Adipose tissue (tissue), 3 donors: ENCODE measurements around the gene PDZK1. TPM values are rescaled to one million over a fixed set of nuclear protein-coding genes. Genes with fewer than 3 reads are reported as not detected.

ENCODE experiments used
- H3K27ac ChIP-seq: one replicate; pipeline ENCODE4 v1.5.1; 2013; ENCODE audit warnings: low read depth, low read length
- WGBS, 3 donors: extraction: QIAGEN DNeasy Blood & Tissue Kit; methylation state at CpG; one replicate each; pipeline ENCODE4 v1.1.7; 2013; 5-methylcytosine and 5-hydroxymethylcytosine counted together
- polyA plus RNA-seq, 3 donors: library from polyadenylated mRNA; stranded (reverse); fragments of 200-250 nt; gene quantifications; one replicate each; pipeline ENCODE4 v1.2.3, GENCODE V29; 2013
- donor health status: healthy with polysubstance abuse.
- donor health status: Bipolar disorder and iron deficiency.
- donor health status: healthy.

Gene PDZK1
- polyA plus RNA-seq, 3 donors = 0.07 to 1.4 TPM; not detected in 1

- 62 to 76% (median 72%) methylated on average over 10 of the region's 10 CpGs for WGBS, 3 donors
- no peak overlapping the region for H3K27ac ChIP-seq
These were observed 9.6 kb upstream of the PDZK1 start for GRCh38 chr1:145716641-145717345.

DNA sequence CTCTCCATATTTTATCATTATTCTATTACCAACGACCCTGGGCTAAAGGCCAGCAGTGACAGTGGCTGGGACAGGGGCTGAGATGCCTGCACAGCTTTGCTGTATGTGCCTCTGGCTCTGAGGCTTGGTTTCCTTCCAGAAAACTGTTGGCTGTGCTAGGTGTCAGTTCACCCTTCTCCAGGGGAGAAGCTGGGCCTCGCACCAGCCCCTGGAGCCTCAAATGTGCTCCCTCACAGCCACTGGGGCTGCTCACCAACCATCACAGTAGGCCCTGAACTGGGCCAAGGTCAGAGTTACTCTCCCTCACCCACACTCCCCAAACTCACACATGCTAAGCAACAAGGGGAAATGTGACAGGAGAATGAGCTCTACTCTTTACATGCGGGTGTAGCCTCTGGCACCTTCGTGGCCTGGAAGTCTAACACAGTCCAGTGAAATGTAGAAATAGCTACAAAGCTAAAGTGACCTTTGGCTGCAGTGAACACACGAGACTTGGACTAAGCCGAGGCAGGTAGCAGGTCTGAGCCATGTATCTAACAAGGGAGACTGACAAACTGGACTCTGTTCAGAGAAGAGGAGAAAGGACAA, 7.5 kb upstream of the PDZK1 start:
- no peak overlapping the region for H3K27ac ChIP-seq
- 30 to 73% (median 69%) methylated on average over 6 of the region's 6 CpGs for WGBS, 3 donors

DNA sequence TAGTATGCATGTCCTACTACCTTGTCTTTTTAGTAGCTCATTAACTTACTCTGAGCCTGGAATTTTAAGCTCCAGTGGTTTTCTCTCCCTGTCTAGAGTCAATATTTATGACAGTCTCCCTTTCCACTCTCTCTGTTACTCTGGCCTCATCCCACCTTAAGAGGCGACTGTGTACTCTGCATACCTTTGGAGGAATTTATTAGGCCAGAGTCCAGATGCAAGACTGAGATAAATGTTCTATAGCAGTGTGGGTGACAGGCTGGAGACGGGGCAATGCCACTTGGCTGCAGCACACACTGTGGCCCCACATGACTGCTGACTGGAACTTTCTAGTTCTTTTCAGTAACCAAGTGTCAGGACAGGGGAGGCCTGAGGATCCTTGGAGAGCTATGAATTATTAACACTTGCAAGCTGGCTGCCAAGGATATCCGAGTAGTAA, 4.1 kb upstream of the PDZK1 start:
- WGBS, 3 donors = 23 to 76% (median 65%) methylated on average over 3 of the region's 3 CpGs
- H3K27ac ChIP-seq = no peak overlapping the region

- 50 to 82% (median 80%) methylated on average over 4 of the region's 4 CpGs for WGBS, 3 donors
- H3K27ac ChIP-seq = no peak overlapping the region
These were observed 3.3 kb upstream of the PDZK1 start for GRCh38 chr1:145710291-145711027.

- no peak overlapping the region for H3K27ac ChIP-seq
- WGBS, 3 donors = 62 to 69% (median 67%) methylated on average over 7 of the region's 7 CpGs
These were observed 895 bp upstream of the PDZK1 start for GRCh38 chr1:145708063-145708462.

- WGBS, 3 donors = 64 to 90% (median 88%) methylated on average over 2 of the region's 2 CpGs
These were observed 993 bp downstream of the PDZK1 start for GRCh38 chr1:145706086-145706664.

DNA sequence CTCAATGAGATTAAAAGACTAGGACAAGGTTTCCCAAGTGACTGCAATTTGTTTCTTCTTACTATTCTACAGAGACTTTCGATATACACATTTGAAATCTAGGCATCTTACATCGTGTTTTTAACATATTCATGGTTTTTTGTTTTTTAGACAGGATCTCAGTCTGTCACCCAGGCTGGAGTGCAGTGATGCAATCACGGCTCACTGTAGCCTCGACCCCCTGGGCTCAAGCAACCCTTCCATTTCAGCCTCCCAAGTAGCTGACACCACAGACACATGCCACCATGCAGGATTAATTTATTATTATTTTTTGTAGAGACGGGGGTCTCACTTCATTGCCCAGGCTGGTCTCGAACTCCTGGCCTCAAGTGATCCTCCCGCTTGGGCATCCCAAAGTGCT, 1.5 kb downstream of the PDZK1 start:
- WGBS, 3 donors = 89 to 94% (median 90%) methylated on average over 7 of the region's 7 CpGs

More at GRCh38 chr1:145706086-145706664, 993 bp downstream of the PDZK1 start:
- H3K27ac ChIP-seq = no peak overlapping the region

GRCh38 chr1:145702826-145703225, 4.3 kb downstream of the PDZK1 start:
- H3K27ac ChIP-seq = no peak overlapping the region
- 87 to 90% (median 88%) methylated on average over 7 of the region's 7 CpGs for WGBS, 3 donors

More for the DNA sequence above, 1.5 kb downstream of the PDZK1 start:
- no peak overlapping the region for H3K27ac ChIP-seq

GRCh38 chr1:145702052-145702451, 5.1 kb downstream of the PDZK1 start:
- 75 to 90% (median 82%) methylated on average over 2 of the region's 2 CpGs for WGBS, 3 donors

GRCh38 chr1:145701306-145701862, 5.8 kb downstream of the PDZK1 start:
- 78 to 95% (median 81%) methylated on average over 2 of the region's 2 CpGs for WGBS, 3 donors

More at GRCh38 chr1:145702052-145702451, 5.1 kb downstream of the PDZK1 start:
- no peak overlapping the region for H3K27ac ChIP-seq

GRCh38 chr1:145696630-145696960, 10.6 kb downstream of the PDZK1 start:
- 82 to 95% (median 86%) methylated on average over 3 of the region's 3 CpGs for WGBS, 3 donors
- no peak overlapping the region for H3K27ac ChIP-seq

More at GRCh38 chr1:145701306-145701862, 5.8 kb downstream of the PDZK1 start:
- no peak overlapping the region for H3K27ac ChIP-seq

DNA sequence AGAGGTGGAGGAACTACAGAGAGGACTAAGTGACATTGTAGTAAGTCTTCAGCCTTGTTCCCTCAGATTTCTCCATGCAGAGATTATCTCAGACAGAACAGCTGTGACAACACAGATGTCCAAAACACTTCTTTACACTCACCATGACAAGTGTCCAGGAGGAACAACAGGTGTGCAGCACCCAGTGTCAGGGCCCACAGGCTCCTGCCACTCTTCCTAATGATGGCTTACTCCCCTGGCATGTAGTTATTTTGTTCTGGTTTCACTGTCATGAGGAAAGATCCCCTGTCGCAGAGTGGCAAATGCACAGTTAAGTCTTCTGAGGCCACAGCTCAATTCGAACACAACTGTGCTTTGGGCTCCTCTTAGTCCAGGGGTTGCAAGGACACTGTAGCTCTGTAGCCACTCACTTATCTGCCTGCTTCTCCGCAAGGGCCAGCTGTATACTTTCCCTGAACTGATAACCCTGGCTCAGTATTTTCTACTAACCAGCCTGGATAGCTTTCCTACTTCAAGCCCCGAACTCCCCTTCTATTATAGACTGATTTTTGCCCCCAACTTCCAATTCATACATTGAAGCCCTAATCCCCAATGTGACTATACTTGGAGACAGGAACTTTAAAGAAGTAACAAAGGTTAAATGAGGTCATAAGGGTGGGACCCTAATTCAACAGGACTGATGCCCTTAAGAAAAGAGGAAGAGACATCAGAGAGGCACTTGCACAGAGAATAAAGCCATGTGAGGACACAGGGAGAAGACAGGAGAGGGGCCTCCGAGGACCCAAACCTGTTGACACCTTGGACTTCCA, 11.1 kb downstream of the PDZK1 start:
- WGBS, 3 donors = 42 to 76% (median 75%) methylated on average over 5 of the region's 5 CpGs
- H3K27ac ChIP-seq = no peak overlapping the region

DNA sequence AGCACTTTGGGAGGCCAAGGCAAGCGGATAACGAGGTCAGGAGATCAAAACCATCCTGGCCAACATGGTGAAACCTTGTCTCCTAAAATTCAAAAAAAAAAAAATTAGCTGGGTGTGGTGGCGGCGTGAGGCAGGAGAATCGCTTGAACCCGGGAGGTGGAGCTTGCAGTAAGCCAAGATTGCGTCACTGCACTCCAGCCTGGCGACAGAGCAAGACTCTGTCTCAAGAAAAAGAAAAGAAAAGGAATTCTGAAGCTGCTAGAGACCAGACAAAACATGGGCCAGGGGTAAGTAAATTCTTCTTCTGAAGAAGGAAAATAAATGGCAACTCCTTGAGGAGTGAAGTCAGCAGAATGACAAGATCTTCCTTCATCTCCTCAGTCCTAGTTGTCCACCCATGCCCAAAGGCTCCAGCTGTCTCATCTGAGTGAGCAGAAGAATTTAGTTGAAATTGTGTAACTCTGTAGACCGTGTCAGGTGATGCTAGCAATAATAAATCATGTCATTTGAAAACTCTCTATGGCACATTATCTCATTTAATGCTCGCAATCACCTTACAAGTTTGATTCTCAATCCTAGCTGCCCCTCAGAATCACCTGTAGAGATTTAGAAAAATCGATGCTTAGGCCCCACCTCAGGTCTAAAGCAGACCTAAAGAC, 14.3 kb downstream of the PDZK1 start:
- H3K27ac ChIP-seq = no peak overlapping the region
- WGBS, 3 donors = 85 to 93% (median 87%) methylated on average over 11 of the region's 11 CpGs

- H3K27ac ChIP-seq = no peak overlapping the region
- WGBS, 3 donors = 40 to 62% (median 62%) methylated on average over 5 of the region's 5 CpGs
These were observed 16.3 kb downstream of the PDZK1 start for GRCh38 chr1:145690587-145691558.

GRCh38 chr1:145689922-145690321, 17.2 kb downstream of the PDZK1 start:
- 95 to 96% (median 95%) methylated on average over 6 of the region's 6 CpGs for WGBS, 3 donors
- no peak overlapping the region for H3K27ac ChIP-seq

DNA sequence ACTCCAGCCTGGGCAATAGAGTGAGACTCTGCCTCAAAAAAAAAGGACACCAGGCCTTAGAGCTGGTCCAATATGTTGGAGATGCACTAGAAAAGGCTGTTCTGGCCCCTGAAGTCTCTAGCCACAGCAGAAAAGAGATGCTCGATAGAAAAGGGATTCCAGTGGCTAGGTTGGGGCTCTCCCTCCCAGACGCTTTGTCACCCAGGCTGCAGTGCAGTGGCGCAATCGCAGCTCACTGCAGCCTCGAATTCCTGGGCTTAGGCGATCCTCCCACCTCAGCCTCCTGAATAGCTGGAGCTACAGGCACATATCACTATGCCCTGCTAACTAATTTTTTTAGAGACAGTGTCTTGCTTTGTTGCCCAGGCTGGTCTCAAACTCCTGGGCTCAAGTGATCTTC, 18.2 kb downstream of the PDZK1 start:
- H3K27ac ChIP-seq = no peak overlapping the region
- WGBS, 3 donors = 89 to 96% (median 89%) methylated on average over 6 of the region's 6 CpGs
